Esophagus muscularis mucosa (tissue), 4 donors: ENCODE data around the gene HNRNPF. TPM values are rescaled to one million over a fixed set of nuclear protein-coding genes. Genes with fewer than 3 reads are reported as not detected.

Experiments used
- DNase-seq: peaks from one replicate; pipeline ENCODE4 v3.0.0-alpha.2; 2017; ENCODE audit errors: extremely low spot score
- H3K27ac ChIP-seq, 4 donors: fragments of 200-600 bp; sonication (generic); replicated peaks in 1 of 4; 1 replicate in 3 of 4; 2 replicates in 1 of 4; pipeline ENCODE4 v1.5.1; 2016 to 2019; ENCODE audit warnings: mild to moderate bottlenecking in 1 of 4
- H3K27me3 ChIP-seq, 4 donors: fragments of 200-600 bp; sonication (generic); one replicate each; pipeline versions ENCODE4 v1.5.1 to v1.6.0; 2016 to 2019
- H3K36me3 ChIP-seq, 4 donors: fragments of 200-600 bp; sonication (generic); one replicate each; pipeline ENCODE4 v1.5.1; 2016 to 2019
- H3K4me1 ChIP-seq, 4 donors: fragments of 200-600 bp; sonication (generic); one replicate each; pipeline ENCODE4 v1.5.1; 2016 to 2019
- H3K4me3 ChIP-seq, 4 donors: fragments of 200-600 bp; sonication (generic); 1 replicate in 2 of 4; 2 replicates in 2 of 4; pipeline ENCODE4 v1.5.1; 2016 to 2019; ENCODE audit warnings: mild to moderate bottlenecking in 4 of 4, moderate library complexity in 1 of 4
- H3K9me3 ChIP-seq, 4 donors: fragments of 200-600 bp; sonication (generic); 1 replicate in 3 of 4; 2 replicates in 1 of 4; pipeline ENCODE4 v1.5.1; 2016 to 2019
- CTCF ChIP-seq, 3 experiments: fragments of 200-600 bp in 2 of 3; fragments of 450-650 bp in 1 of 3; sonication (generic) in 2 of 3; IDR thresholded peaks; one replicate each; pipeline ENCODE4 v1.5.1; 2017 to 2019; ENCODE audit warnings: antibody characterized with exemption in 3 of 3, mild to moderate bottlenecking in 2 of 3, moderate library complexity in 1 of 3
- EP300 ChIP-seq: sonication (generic); formaldehyde crosslinking; IDR thresholded peaks from one replicate; pipeline ENCODE4 v1.6.1; 2017; ENCODE audit warnings: antibody characterized with exemption
- POLR2A ChIP-seq: fragments of 450-650 bp; IDR thresholded peaks from one replicate; pipeline ENCODE4 v1.6.1; 2017; ENCODE audit warnings: antibody characterized with exemption, moderate library complexity, mild to moderate bottlenecking, low read depth
- POLR2AphosphoS5 ChIP-seq, 2 donors: sonication (generic); formaldehyde crosslinking; IDR thresholded peaks; one replicate each; pipeline ENCODE4 v1.6.1; 2017; ENCODE audit warnings: antibody characterized with exemption in 2 of 2
- WGBS: methylation state at CpG from one replicate; pipeline ENCODE4 v1.1.5; 2018; 5-methylcytosine and 5-hydroxymethylcytosine counted together
- intact Hi-C: fragments of 100-400 bp; cut with DNase I; formaldehyde crosslinking; loops from one replicate; pipeline ENCODE4 v1.15.1; 2023
- total RNA-seq, 4 donors: library from RNA; depleted of rRNA; stranded (reverse); fragments of >200 nt; gene quantifications; one replicate each; pipeline versions ENCODE4 v1.1.0 to v1.2.1, GENCODE V29; 2016

HNRNPF gene
- total RNA-seq, 4 donors from 2014 or later: 113 to 243 (median 176) TPM

GRCh38 chr10:43407576-43408330 lies 1.2 kb downstream of the HNRNPF start:
- intact Hi-C loops: no loop called here
- DNase-seq: peak; percentile 97
- Histone ChIP-seq H3K9me3 (no peaks in the 10 kb centered on the region), H3K27ac (peak overlapping the region; percentile 96 to 100 (median 100)), H3K27me3 (no peaks in the 10 kb centered on the region), H3K4me3 (peak overlapping the region; percentile 71 to 94 (median 90)), H3K4me1 (peaks cover 38 to 59% (median 52%) of the 10 kb centered on the region in 4 donors), H3K36me3 (peaks cover 0 to 13% (median 3%) of the 10 kb centered on the region in 4 donors)
- under 1% methylated on average over 52 of the region's 56 CpGs for WGBS
- TF ChIP-seq CTCF (IDR thresholded peaks at IDR 0.05) (peak; percentile 20 to 47 (median 40)), POLR2AphosphoS5 (IDR thresholded peaks at IDR 0.05) (peak; percentile 95 to 96), POLR2A (peak; percentile 71), EP300 (no peak)

- H3K4me1 ChIP-seq: peaks cover 41 to 65% (median 58%) of the 10 kb centered on the region in 4 donors
- H3K27me3 ChIP-seq: no peaks in the 10 kb centered on the region
- DNase-seq: no peak
- intact Hi-C loops: no loop called here
- 0% methylated on average over 34 of the region's 59 CpGs for WGBS
- no peaks in the 10 kb centered on the region for H3K9me3 ChIP-seq
- H3K36me3 ChIP-seq: peaks cover 0 to 13% (median 3%) of the 10 kb centered on the region in 4 donors
- peak overlapping the region; percentile 71 to 94 (median 90) for H3K4me3 ChIP-seq
- TF ChIP-seq POLR2A (no peak), CTCF (IDR thresholded peaks at IDR 0.05) (no peak), POLR2AphosphoS5 (IDR thresholded peaks at IDR 0.05) (no peak)
- peak overlapping the region; percentile 96 to 100 (median 100) for H3K27ac ChIP-seq
Observed at GRCh38 chr10:43407148-43407575, 1.8 kb downstream of the HNRNPF start.

GRCh38 chr10:43404704-43405084 lies 4.3 kb downstream of the HNRNPF start:
- H3K27ac ChIP-seq: peak overlapping the region in 3 of 4 donors; percentile 10 to 100 (median 25)
- H3K9me3 ChIP-seq: no peaks in the 10 kb centered on the region
- WGBS: 73% methylated on average over 6 of the region's 6 CpGs
- peaks cover 60 to 83% (median 77%) of the 10 kb centered on the region in 4 donors for H3K4me1 ChIP-seq
- H3K36me3 ChIP-seq: peaks cover 0 to 16% (median 3%) of the 10 kb centered on the region in 4 donors
- H3K27me3 ChIP-seq: no peaks in the 10 kb centered on the region
- no peak for DNase-seq
- intact Hi-C loops: no loop called here
- peak overlapping the region in 1 of 4 donors; percentile 11 for H3K4me3 ChIP-seq
- TF ChIP-seq CTCF (IDR thresholded peaks at IDR 0.05) (no peak), EP300 (no peak), POLR2AphosphoS5 (IDR thresholded peaks at IDR 0.05) (no peak), POLR2A (no peak)

- peak overlapping the region in 3 of 4 donors; percentile 10 to 100 (median 25) for H3K27ac ChIP-seq
- TF ChIP-seq POLR2AphosphoS5 (IDR thresholded peaks at IDR 0.05) (no peak), CTCF (IDR thresholded peaks at IDR 0.05) (no peak), POLR2A (no peak)
- peaks cover 66 to 85% (median 79%) of the 10 kb centered on the region in 4 donors for H3K4me1 ChIP-seq
- no peaks in the 10 kb centered on the region for H3K27me3 ChIP-seq
- H3K9me3 ChIP-seq: no peaks in the 10 kb centered on the region
- 75% methylated on average over 11 of the region's 14 CpGs for WGBS
- peak overlapping the region in 1 of 4 donors; percentile 11 for H3K4me3 ChIP-seq
- peaks cover 0 to 22% (median 5%) of the 10 kb centered on the region in 4 donors for H3K36me3 ChIP-seq
- no peak for DNase-seq
- intact Hi-C loops: no loop called here
Observed at GRCh38 chr10:43403911-43404703, 4.9 kb downstream of the HNRNPF start.
